Measurements from ENCODE around the gene ZMIZ1.

- TF ChIP-seq POLR2AphosphoS5 (IDR thresholded peaks at IDR 0.05; ENCODE audit: low read depth, low read length) (no peak), REST (IDR thresholded peaks at IDR 0.05; ENCODE audit: insufficient read depth in 1 of 2, low read depth in 2 of 2, low read length in 2 of 2) (no peak)
Observed at GRCh38 chr10:79078367-79079053, 9.7 kb downstream of the ZMIZ1 start.
